ENCODE measurements around the gene HIP1.

GRCh38 chr7:75559355-75559975, 179.3 kb downstream of the HIP1 start:
- no peak for TF ChIP-seq EZH2 (IDR thresholded peaks at IDR 0.05; ENCODE audit: borderline replicate concordance, low read length)
- TF ChIP-seq CTCF (IDR thresholded peaks at IDR 0.05; ENCODE audit: low read length): no peak
